H9 (cell line): ENCODE results near the gene MAPK8IP2. TPM values are rescaled to one million over a fixed set of nuclear protein-coding genes. Genes with fewer than 3 reads are reported as not detected.
A peak's percentile ranks its signal among the peaks of the same experiment; 100 is the strongest.

Experiments used
- DNase-seq: peaks from one replicate; pipeline ENCODE4 v3.0.0-alpha.2; 2017
- H2AFZ ChIP-seq: one replicate; pipeline ENCODE4 v1.6.1; 2013; ENCODE audit warnings: mild to moderate bottlenecking, low read length, control low read depth, moderate library complexity
- H2AK5ac ChIP-seq: 2 replicates; pipeline ENCODE4 v1.6.1; 2013; ENCODE audit warnings: low read length, control low read depth, mixed read lengths; ENCODE audit not compliant: insufficient read length
- H2BK120ac ChIP-seq: one replicate; pipeline ENCODE4 v1.6.1; 2013; ENCODE audit warnings: low read depth, mild to moderate bottlenecking, low read length, control low read depth, inconsistent platforms; ENCODE audit not compliant: poor library complexity, severe bottlenecking
- H2BK12ac ChIP-seq: 2 replicates; pipeline ENCODE4 v1.6.1; 2013; ENCODE audit warnings: low read length, control low read depth, mixed read lengths, low read depth; ENCODE audit not compliant: insufficient read length
- H2BK15ac ChIP-seq: 2 replicates; pipeline ENCODE4 v1.6.1; 2013; ENCODE audit warnings: low read depth, low read length, control low read depth
- H2BK20ac ChIP-seq: one replicate; pipeline ENCODE4 v1.6.1; 2013; ENCODE audit warnings: low read depth, mild to moderate bottlenecking, low read length, control low read depth, inconsistent platforms; ENCODE audit not compliant: poor library complexity, severe bottlenecking
- H2BK5ac ChIP-seq: 2 replicates; pipeline ENCODE4 v1.6.1; 2013; ENCODE audit warnings: low read length, control low read depth, mixed read lengths; ENCODE audit not compliant: insufficient read length
- H3K14ac ChIP-seq: 2 replicates; pipeline ENCODE4 v1.6.1; 2013; ENCODE audit warnings: low read length, control low read depth; ENCODE audit not compliant: insufficient read depth
- H3K18ac ChIP-seq: 2 replicates; pipeline ENCODE4 v1.6.1; 2013; ENCODE audit warnings: low read depth, mild to moderate bottlenecking, mixed read lengths, low read length, control low read depth; ENCODE audit not compliant: insufficient read length
- H3K23ac ChIP-seq: 2 replicates; pipeline ENCODE4 v1.6.1; 2013; ENCODE audit warnings: low read length, control low read depth, mixed read lengths, low read depth; ENCODE audit not compliant: insufficient read length
- H3K23me2 ChIP-seq: 2 replicates; pipeline ENCODE4 v1.6.1; 2013; ENCODE audit warnings: low read depth, mild to moderate bottlenecking, mixed read lengths, low read length, control low read depth; ENCODE audit not compliant: insufficient read length, poor library complexity, severe bottlenecking
- H3K27ac ChIP-seq: 2 replicates; pipeline ENCODE4 v1.5.1; 2013; ENCODE audit warnings: low read length, control low read depth, mixed read lengths, low read depth; ENCODE audit not compliant: insufficient read length
- H3K27me3 ChIP-seq: 2 replicates; pipeline ENCODE4 v1.6.1; 2013; ENCODE audit warnings: low read length, control low read depth, inconsistent platforms; ENCODE audit not compliant: insufficient read depth
- H3K4ac ChIP-seq: 2 replicates; pipeline ENCODE4 v1.6.1; 2013; ENCODE audit warnings: low read depth, mild to moderate bottlenecking, control low read depth, inconsistent platforms, low read length, moderate library complexity
- H3K4me1 ChIP-seq: 2 replicates; pipeline ENCODE4 v1.6.1; 2013; ENCODE audit warnings: low read length, control low read depth, inconsistent platforms; ENCODE audit not compliant: insufficient read depth
- H3K4me2 ChIP-seq: 2 replicates; pipeline ENCODE4 v1.6.1; 2013; ENCODE audit warnings: low read length, control low read depth, mixed read lengths; ENCODE audit not compliant: insufficient read length, insufficient read depth
- H3K56ac ChIP-seq: 2 replicates; pipeline ENCODE4 v1.6.1; 2013; ENCODE audit warnings: low read depth, mild to moderate bottlenecking, mixed read lengths, low read length, control low read depth; ENCODE audit not compliant: insufficient read length
- H3K79me1 ChIP-seq: 2 replicates; pipeline ENCODE4 v1.6.1; 2013; ENCODE audit warnings: low read depth, mild to moderate bottlenecking, moderate library complexity, low read length, control low read depth, inconsistent platforms; ENCODE audit not compliant: insufficient read depth, poor library complexity, severe bottlenecking
- H3K79me2 ChIP-seq: 2 replicates; pipeline ENCODE4 v1.6.1; 2013; ENCODE audit warnings: low read length, control low read depth, inconsistent platforms; ENCODE audit not compliant: insufficient read depth
- H3K9ac ChIP-seq: 2 replicates; pipeline ENCODE4 v1.6.1; 2013; ENCODE audit warnings: low read length, control low read depth, mixed read lengths; ENCODE audit not compliant: insufficient read length; ENCODE audit errors: extremely low read depth
- H3K9me3 ChIP-seq: one replicate; pipeline ENCODE4 v1.6.1; 2013; ENCODE audit warnings: low read depth, low read length, inconsistent platforms; ENCODE audit not compliant: control insufficient read depth
- H3T11ph ChIP-seq: one replicate; pipeline ENCODE4 v1.6.1; 2013; ENCODE audit warnings: mild to moderate bottlenecking, low read length, control low read depth, inconsistent platforms
- H4K20me1 ChIP-seq: one replicate; pipeline ENCODE4 v1.6.1; 2013; ENCODE audit not compliant: control insufficient read depth, insufficient read length, insufficient read depth
- H4K5ac ChIP-seq: 2 replicates; pipeline ENCODE4 v1.6.1; 2013; ENCODE audit warnings: low read depth, mild to moderate bottlenecking, mixed read lengths, low read length, control low read depth; ENCODE audit not compliant: insufficient read length
- H4K8ac ChIP-seq: replicated peaks from 2 replicates; pipeline ENCODE4 v1.6.1; 2013; ENCODE audit warnings: low read length, control low read depth, mixed read lengths, low read depth; ENCODE audit not compliant: insufficient read length
- H4K91ac ChIP-seq: 2 replicates; pipeline ENCODE4 v1.6.1; 2013; ENCODE audit warnings: low read depth, mild to moderate bottlenecking, moderate library complexity, mixed read lengths, low read length, control low read depth; ENCODE audit not compliant: insufficient read length
- H3K27ac Mint-ChIP-seq, 3 experiments: 2 replicates in 2 of 3; 3 replicates in 1 of 3; pipeline ENCODE4 v1.8.0; 2020 to 2021; ENCODE audit warnings: mixed read lengths in 3 of 3, mild to moderate bottlenecking in 1 of 3, moderate library complexity in 1 of 3
- H3K27me3 Mint-ChIP-seq: 2 replicates; pipeline ENCODE4 v1.8.0; 2021; ENCODE audit warnings: low read depth, mild to moderate bottlenecking, moderate library complexity, mixed read lengths
- H3K36me3 Mint-ChIP-seq, 3 experiments: 2 replicates in 2 of 3; 3 replicates in 1 of 3; pipeline ENCODE4 v1.8.0; 2020 to 2021; ENCODE audit warnings: low read depth in 3 of 3, mixed read lengths in 3 of 3; ENCODE audit not compliant: insufficient read depth in 1 of 3
- H3K4me1 Mint-ChIP-seq, 2 experiments: 2 replicates each; pipeline ENCODE4 v1.8.0; 2020; ENCODE audit warnings: mixed read lengths in 2 of 2
- H3K4me3 Mint-ChIP-seq, 2 experiments: 2 replicates in 1 of 2; 3 replicates in 1 of 2; pipeline ENCODE4 v1.8.0; 2020 to 2021; ENCODE audit warnings: mild to moderate bottlenecking in 2 of 2, mixed read lengths in 2 of 2, moderate library complexity in 1 of 2
- H3K9me3 Mint-ChIP-seq, 2 experiments: 2 replicates in 1 of 2; 3 replicates in 1 of 2; pipeline ENCODE4 v1.8.0; 2020; ENCODE audit warnings: mild to moderate bottlenecking in 2 of 2, mixed read lengths in 2 of 2, moderate library complexity in 1 of 2
- CTCF ChIP-seq: fragments of 200-600 bp; sonication (generic); conservative IDR thresholded peaks from 3 replicates; pipeline ENCODE4 v1.8.0; 2021; ENCODE audit warnings: antibody characterized with exemption, mild to moderate bottlenecking
- WGBS: extraction: QIAGEN DNeasy Blood & Tissue Kit; methylation state at CpG from one replicate; pipeline ENCODE4 v1.1.7; 2013; ENCODE audit warnings: missing lambda C conversion rate, low lambda C conversion rate, mixed read lengths; ENCODE audit not compliant: insufficient read length; ENCODE audit errors: extremely low coverage; 5-methylcytosine and 5-hydroxymethylcytosine counted together
- total RNA-seq: library from RNA; stranded (reverse); gene quantifications from 2 replicates; pipeline ENCODE4 v1.2.1, GENCODE V29; 2021

The MAPK8IP2 gene
- total RNA-seq, 1 experiment from 2014 or later = 5.7 TPM

DNA sequence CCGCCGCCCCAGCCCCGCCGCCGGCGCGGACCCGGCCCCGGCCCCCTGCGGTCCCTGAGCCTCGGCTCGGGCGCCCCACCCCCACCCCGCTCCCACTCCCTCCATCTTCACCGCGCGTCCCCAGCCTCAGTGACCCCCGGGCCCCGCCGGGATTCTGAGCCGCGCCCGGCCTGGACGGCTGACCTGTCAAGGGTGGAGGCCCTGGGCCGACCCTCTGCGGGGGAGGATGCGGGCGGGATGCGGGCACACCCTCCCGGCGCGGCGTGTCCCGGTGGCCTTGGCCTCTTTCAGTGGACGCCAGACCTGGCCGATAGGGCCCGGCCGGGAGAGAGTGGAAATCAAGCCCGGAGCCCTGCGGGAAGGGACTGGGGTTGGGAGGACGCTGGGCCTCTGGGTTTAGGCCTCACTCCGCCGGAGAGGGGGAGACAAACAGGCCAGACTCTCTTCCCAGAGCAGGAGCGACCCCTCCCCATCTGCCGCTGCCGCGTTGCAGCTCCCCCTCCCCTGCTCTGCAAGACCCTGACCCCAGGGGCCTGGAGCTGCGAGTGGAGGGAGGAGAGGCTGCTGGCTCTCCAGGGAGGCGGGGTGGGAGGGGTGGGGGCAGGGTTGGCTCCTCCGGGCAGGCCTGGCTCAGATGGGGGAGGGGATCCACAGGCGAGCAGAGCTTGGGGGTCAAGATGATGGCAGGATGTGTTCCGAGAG lies 525 bp downstream of the MAPK8IP2 start:
- H4K8ac ChIP-seq = no peak overlapping the region
- H2BK12ac ChIP-seq = no peak overlapping the region
- no peak overlapping the region for H3K18ac ChIP-seq
- peaks cover 3% of the 10 kb centered on the region for H3K23me2 ChIP-seq
- no peak overlapping the region for H3K27ac Mint-ChIP-seq
- peaks cover 58% of the 10 kb centered on the region for H3K27me3 Mint-ChIP-seq
- H3K4ac ChIP-seq = no peak overlapping the region
- no peak overlapping the region for H3K56ac ChIP-seq
- TF ChIP-seq CTCF = no peak
- no peak overlapping the region for H3K9ac ChIP-seq
- H2BK15ac ChIP-seq = no peak overlapping the region
- H3K79me1 ChIP-seq = no peaks in the 10 kb centered on the region
- peak overlapping the region; percentile 55 to 73 for H3K4me3 Mint-ChIP-seq
- H3K36me3 Mint-ChIP-seq = no peaks in the 10 kb centered on the region
- H4K20me1 ChIP-seq = no peaks in the 10 kb centered on the region
- H2AFZ ChIP-seq = no peak overlapping the region
- no peak for DNase-seq
- H2BK20ac ChIP-seq = no peak overlapping the region
- no peak overlapping the region for H3T11ph ChIP-seq
- peaks cover 13 to 14% of the 10 kb centered on the region in 2 experiments for H3K4me1 Mint-ChIP-seq
- no peak overlapping the region for H3K27ac ChIP-seq
- no peak overlapping the region for H2AK5ac ChIP-seq
- no peaks in the 10 kb centered on the region for H3K9me3 ChIP-seq
- no CpG with 5 or more reads among the region's 52 CpGs for WGBS
- H3K27me3 ChIP-seq = peaks cover 4% of the 10 kb centered on the region; the same call in 1 of the 2 replicates
- H2BK120ac ChIP-seq = no peak overlapping the region
- no peaks in the 10 kb centered on the region; the same call in 1 of the 2 replicates for H3K4me1 ChIP-seq
- no peak overlapping the region for H4K5ac ChIP-seq
- no peaks in the 10 kb centered on the region for H3K79me2 ChIP-seq
- no peak overlapping the region for H2BK5ac ChIP-seq
- peak overlapping the region; percentile 47 for H3K4me2 ChIP-seq
- no peak overlapping the region for H3K14ac ChIP-seq
- no peak overlapping the region for H3K23ac ChIP-seq
- H4K91ac ChIP-seq = no peak overlapping the region
- H3K9me3 Mint-ChIP-seq = no peaks in the 10 kb centered on the region; a peak in 1 of 5 replicates
